Lower leg skin (tissue), 3 donors: ENCODE results near the gene MESD.

ENCODE experiments used
- POLR2A ChIP-seq, 2 donors: fragments of 450-650 bp; IDR thresholded peaks; one replicate each; pipeline ENCODE4 v1.6.1; 2016 to 2017; ENCODE audit warnings: antibody characterized with exemption in 2 of 2, mild to moderate bottlenecking in 1 of 2, moderate library complexity in 1 of 2
- TF ChIP-seq, protein P1 (sequence below), 3 donors: fragments of 450-650 bp; IDR thresholded peaks; one replicate each; pipeline ENCODE4 v1.5.1; 2016; ENCODE audit warnings: antibody characterized with exemption in 3 of 3, mild to moderate bottlenecking in 3 of 3, moderate library complexity in 2 of 3

DNA sequence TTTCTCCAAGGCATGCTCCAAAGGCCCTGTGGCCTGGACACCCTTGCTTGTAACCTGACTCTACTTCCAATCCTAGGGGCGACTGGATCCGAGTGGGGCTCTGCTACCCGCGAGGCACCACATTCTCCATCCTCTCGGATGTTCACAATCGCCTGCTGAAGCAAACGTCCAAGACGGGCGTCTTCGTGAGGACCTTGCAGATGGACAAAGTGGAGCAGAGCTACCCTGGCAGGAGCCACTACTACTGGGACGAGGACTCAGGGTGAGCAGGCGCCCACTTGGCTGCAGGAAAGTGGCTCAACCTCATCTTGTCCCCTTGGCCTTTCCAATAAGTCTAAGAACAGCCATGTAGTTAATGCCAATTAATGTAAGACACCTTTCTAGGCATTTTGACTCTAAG, 51.9 kb downstream of the MESD start:
- TF ChIP-seq, protein P1, sequence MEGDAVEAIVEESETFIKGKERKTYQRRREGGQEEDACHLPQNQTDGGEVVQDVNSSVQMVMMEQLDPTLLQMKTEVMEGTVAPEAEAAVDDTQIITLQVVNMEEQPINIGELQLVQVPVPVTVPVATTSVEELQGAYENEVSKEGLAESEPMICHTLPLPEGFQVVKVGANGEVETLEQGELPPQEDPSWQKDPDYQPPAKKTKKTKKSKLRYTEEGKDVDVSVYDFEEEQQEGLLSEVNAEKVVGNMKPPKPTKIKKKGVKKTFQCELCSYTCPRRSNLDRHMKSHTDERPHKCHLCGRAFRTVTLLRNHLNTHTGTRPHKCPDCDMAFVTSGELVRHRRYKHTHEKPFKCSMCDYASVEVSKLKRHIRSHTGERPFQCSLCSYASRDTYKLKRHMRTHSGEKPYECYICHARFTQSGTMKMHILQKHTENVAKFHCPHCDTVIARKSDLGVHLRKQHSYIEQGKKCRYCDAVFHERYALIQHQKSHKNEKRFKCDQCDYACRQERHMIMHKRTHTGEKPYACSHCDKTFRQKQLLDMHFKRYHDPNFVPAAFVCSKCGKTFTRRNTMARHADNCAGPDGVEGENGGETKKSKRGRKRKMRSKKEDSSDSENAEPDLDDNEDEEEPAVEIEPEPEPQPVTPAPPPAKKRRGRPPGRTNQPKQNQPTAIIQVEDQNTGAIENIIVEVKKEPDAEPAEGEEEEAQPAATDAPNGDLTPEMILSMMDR (IDR thresholded peaks at IDR 0.05): no peak
- no peak for TF ChIP-seq POLR2A (IDR thresholded peaks at IDR 0.05)
